HEK293T (cell line): ENCODE measurements around the gene ZYG11B.
"Not testable (repeated sequence)": the region's sequence is repeated elsewhere in the genome, so short reads cannot be mapped to it uniquely, and the experiment has no call there.

Experiments
- CTCF ChIA-PET: fragments of 350-600 bp; formaldehyde crosslinking; extraction: SDS; loops from one replicate; lab custom pipeline; 2021; ENCODE audit warnings: antibody characterized with exemption, inconsistent platforms; lab: Yijun Ruan, JAX
- POLR2A ChIA-PET: fragments of 350-600 bp; formaldehyde crosslinking; extraction: SDS; loops from one replicate; lab custom pipeline; 2020; ENCODE audit warnings: antibody characterized with exemption, inconsistent platforms; lab: Yijun Ruan, JAX
- DNase-seq: peaks from one replicate; pipeline ENCODE4 v3.0.0; 2012; ENCODE audit warnings: mixed read lengths; ENCODE audit errors: extremely low spot score
- ARNT ChIP-seq: fragments of 450-650 bp; IDR thresholded peaks from 2 replicates; pipeline ENCODE4 v1.6.1; 2017; ENCODE audit warnings: mild to moderate bottlenecking
- BHLHE40 ChIP-seq: fragments of 450-650 bp; IDR thresholded peaks from 2 replicates; pipeline ENCODE4 v1.6.1; 2016; ENCODE audit warnings: mild to moderate bottlenecking, moderate library complexity, borderline replicate concordance
- CTBP1 ChIP-seq: fragments of 450-650 bp; IDR thresholded peaks from 2 replicates; pipeline ENCODE4 v1.6.1; 2016; ENCODE audit warnings: borderline replicate concordance
- ELF4 ChIP-seq: fragments of 450-650 bp; IDR thresholded peaks from 2 replicates; pipeline ENCODE4 v1.6.1; 2017; ENCODE audit warnings: antibody characterized with exemption
- FOXA1 ChIP-seq: fragments of 450-650 bp; IDR thresholded peaks from 2 replicates; pipeline ENCODE4 v1.6.1; 2016; ENCODE audit warnings: mild to moderate bottlenecking
- FOXK2 ChIP-seq: fragments of 450-650 bp; IDR thresholded peaks from 2 replicates; pipeline ENCODE4 v1.6.1; 2016; ENCODE audit warnings: mild to moderate bottlenecking
- FOXM1 ChIP-seq: fragments of 450-650 bp; IDR thresholded peaks from 2 replicates; pipeline ENCODE4 v1.6.1; 2017; ENCODE audit warnings: mild to moderate bottlenecking, borderline replicate concordance
- HDGF ChIP-seq: fragments of 450-650 bp; IDR thresholded peaks from 2 replicates; pipeline ENCODE4 v1.6.1; 2017; ENCODE audit warnings: antibody characterized with exemption, borderline replicate concordance
- L3MBTL2 ChIP-seq: fragments of 450-650 bp; conservative IDR thresholded peaks from 2 replicates; pipeline ENCODE4 v1.6.1; 2016; ENCODE audit warnings: mild to moderate bottlenecking
- LEF1 ChIP-seq: fragments of 450-650 bp; IDR thresholded peaks from 2 replicates; pipeline ENCODE4 v1.6.1; 2017; ENCODE audit warnings: mild to moderate bottlenecking, borderline replicate concordance
- NFRKB ChIP-seq: fragments of 450-650 bp; IDR thresholded peaks from 2 replicates; pipeline ENCODE4 v1.6.1; 2016; ENCODE audit warnings: mild to moderate bottlenecking, moderate library complexity
- PKNOX1 ChIP-seq: fragments of 450-650 bp; IDR thresholded peaks from 2 replicates; pipeline ENCODE4 v1.6.1; 2016
- SP1 ChIP-seq: fragments of 450-650 bp; IDR thresholded peaks from 2 replicates; pipeline ENCODE4 v1.6.1; 2017
- SUZ12 ChIP-seq: fragments of 450-650 bp; IDR thresholded peaks from 2 replicates; pipeline ENCODE4 v1.6.1; 2016; ENCODE audit warnings: mild to moderate bottlenecking
- TARDBP ChIP-seq: fragments of 450-650 bp; IDR thresholded peaks from 2 replicates; pipeline ENCODE4 v1.6.1; 2016
- ZNF384 ChIP-seq: fragments of 450-650 bp; IDR thresholded peaks from 2 replicates; pipeline ENCODE4 v1.6.1; 2016

Gene ZYG11B

GRCh38 chr1:52836035-52836434 lies 109.8 kb downstream of the ZYG11B start:
- TF ChIP-seq SUZ12 (no peak), HDGF (no peak), NFRKB (no peak), ZNF384 (no peak), TARDBP (no peak), LEF1 (no peak), L3MBTL2 (no peak), FOXK2 (no peak), ARNT (no peak), FOXA1 (no peak)
- ChIA-PET POLR2A (no interaction called here), CTCF (no interaction called here)
- no peak for DNase-seq

DNA sequence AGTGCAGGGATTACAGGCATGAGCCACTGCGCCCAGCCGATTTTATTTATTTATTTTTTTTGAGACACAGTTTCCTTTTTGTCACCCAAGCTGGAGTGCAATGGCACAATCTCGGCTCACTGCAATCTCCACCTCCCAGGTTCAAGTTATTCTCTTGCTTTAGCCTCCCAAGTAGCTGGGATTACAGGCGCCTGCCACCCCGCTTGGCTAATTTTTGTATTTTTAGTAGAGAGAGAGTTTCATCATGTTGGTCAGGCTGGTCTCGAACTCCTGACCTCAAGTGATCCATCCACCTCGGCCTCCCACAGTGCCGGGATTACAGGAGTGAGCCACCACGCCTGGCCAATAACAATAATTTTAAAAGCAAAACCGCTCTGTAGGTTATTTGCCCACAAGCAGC lies 112.9 kb downstream of the ZYG11B start:
- CTCF ChIA-PET, POLR2A ChIA-PET, DNase-seq: not testable (repeated sequence)

DNA sequence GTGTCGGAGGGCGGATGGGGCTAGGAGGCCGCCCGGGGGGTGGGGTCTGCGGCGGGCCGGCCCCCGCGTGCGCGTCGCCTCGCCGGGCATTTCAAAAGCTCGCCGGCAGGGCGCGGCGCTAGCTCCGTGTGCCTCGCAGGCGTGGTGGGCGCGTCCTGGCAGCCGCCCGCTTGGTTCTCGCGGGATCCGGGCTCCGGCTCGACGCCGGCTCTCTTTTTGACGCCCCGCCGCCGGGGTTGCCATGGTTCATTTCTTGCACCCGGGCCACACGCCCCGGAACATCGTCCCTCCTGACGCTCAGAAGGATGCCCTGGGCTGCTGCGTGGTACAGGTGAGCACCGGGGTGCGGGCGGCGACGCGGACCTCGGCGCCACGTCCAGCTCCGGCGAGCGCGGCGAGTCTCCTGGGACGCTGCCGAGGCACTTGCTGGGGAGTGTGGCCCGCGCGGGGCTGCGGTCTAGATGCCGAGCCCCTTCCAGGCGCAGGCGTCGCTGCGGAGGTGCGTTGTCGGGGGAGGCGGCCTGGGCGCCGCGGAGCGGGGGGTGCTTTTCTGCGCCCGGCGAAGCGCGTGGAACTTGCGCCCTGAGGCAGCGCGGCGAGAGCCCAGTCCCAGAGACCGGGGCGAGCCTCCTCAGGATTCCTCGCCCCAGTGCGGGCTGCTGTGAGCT lies 116.5 kb downstream of the ZYG11B start, which contains the start of gene ZYG11A:
Gene ZYG11A (plus strand): TSS at position 118 of the 668 bp plus-strand sequence. CDS start 124 bp downstream, at position 242.
- ChIA-PET POLR2A (interaction anchor here (0.5 to 2.9 kb wide), 24 partner anchors 10 to 329 kb away, joined by 3 to 20 read pairs (median 3); partner anchors contain the start of genes COA7, ECHDC2, SCP2 and TUT4), CTCF (interaction anchor here (0.5 to 1.4 kb wide), 4 partner anchors 10 to 65 kb away, joined by 3 read pairs; no protein-coding TSS in a partner anchor)
- TF ChIP-seq SP1 (no peak), NFRKB (no peak), L3MBTL2 (peak; percentile 97), SUZ12 (no peak)
- DNase-seq = peak; percentile 90

GRCh38 chr1:52845119-52845518 lies 118.9 kb downstream of the ZYG11B start:
- DNase-seq, POLR2A ChIA-PET: not testable (repeated sequence)
- CTCF ChIA-PET = interaction anchor here (0.7 kb wide), 1 partner anchor 1206 kb away, joined by 3 read pairs; no protein-coding TSS in a partner anchor
- TF ChIP-seq ZNF384 (peak; percentile 95), PKNOX1 (peak; percentile 91)

DNA sequence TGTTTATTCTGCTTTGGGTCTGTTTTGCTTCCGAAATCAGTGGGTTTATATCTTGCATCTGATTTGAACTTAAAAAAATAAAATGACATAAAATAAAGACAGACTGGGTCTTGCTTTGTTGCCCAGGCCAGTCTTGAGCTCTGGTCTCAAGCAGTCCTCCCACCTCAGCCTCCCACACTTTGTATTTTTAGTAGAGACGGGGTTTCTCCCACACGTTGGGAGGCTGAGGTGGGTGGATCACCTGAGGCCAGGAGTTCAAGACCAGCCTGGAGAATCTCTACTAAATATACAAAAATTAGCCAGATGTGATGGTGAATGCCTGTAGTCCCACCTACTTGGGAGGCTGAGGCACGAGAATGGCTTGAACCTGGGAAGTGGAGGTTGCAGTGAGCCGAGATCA lies 122.2 kb downstream of the ZYG11B start:
- DNase-seq = no peak
- TF ChIP-seq ELF4 = no peak
- TF ChIP-seq SP1 = no peak
- TF ChIP-seq PKNOX1 = no peak
- no peak for TF ChIP-seq FOXM1
- no peak for TF ChIP-seq TARDBP
- TF ChIP-seq FOXA1 = no peak
- TF ChIP-seq CTBP1 = no peak
- no peak for TF ChIP-seq SUZ12
- no peak for TF ChIP-seq HDGF
- no peak for TF ChIP-seq ARNT
- TF ChIP-seq FOXK2 = no peak
- ChIA-PET CTCF (no interaction called here), POLR2A (no interaction called here)

DNA sequence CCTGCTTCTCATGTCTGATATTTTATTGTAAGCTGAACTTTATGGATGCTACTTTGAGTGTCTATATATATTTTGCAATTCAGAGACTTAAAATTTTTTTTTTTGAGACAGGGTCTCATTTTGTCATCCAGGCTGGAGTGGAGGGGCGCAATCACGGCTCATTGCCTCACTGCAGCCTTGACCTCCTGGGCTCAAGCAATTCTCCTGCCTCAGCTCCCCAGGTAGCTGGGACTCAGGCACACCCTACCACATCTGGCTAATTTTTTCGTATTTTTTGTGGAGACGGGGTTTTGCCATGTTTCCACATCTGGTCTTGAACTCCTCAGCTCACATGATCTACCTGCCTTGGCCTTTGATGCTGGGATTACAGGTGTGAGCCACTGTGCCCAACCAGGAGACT lies 124.7 kb downstream of the ZYG11B start:
- DNase-seq = no peak
- ChIA-PET POLR2A (no interaction called here), CTCF (no interaction called here)
- TF ChIP-seq ELF4 = no peak
- no peak for TF ChIP-seq CTBP1
- TF ChIP-seq TARDBP = no peak
- TF ChIP-seq FOXA1 = no peak
- TF ChIP-seq ZNF384 = no peak
- TF ChIP-seq NFRKB = no peak
- TF ChIP-seq L3MBTL2 = no peak
- TF ChIP-seq ARNT = no peak

DNA sequence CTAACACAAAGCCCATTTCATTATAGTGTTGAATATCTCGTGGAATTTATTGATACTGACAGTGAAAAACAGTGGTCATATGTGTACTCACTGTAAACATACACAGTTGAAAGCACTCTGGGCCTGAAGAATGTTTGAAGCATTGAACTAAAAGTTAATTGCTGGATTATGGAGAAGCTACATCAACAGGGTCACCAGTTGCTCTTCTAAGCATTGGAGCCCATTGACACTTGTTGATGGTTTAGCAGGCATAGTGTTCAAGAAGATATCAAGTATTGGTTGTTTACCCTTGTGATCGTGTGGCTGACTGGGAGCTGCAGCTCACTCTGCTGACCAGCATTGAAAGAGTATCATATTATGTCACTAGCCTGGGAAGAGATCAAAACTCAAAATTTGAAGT lies 126.6 kb downstream of the ZYG11B start:
- ChIA-PET CTCF (no interaction called here), POLR2A (interaction anchor here (1.0 kb wide), 1 partner anchor 10 kb away, joined by 3 read pairs; the partner anchor contains the start of gene ZYG11A)
- DNase-seq = no peak
- no peak for TF ChIP-seq SUZ12
- TF ChIP-seq ELF4 = no peak
- no peak for TF ChIP-seq LEF1
- no peak for TF ChIP-seq CTBP1
- TF ChIP-seq SP1 = no peak
- TF ChIP-seq L3MBTL2 = no peak
- no peak for TF ChIP-seq FOXA1
- no peak for TF ChIP-seq NFRKB
- TF ChIP-seq FOXK2 = no peak
- TF ChIP-seq BHLHE40 = no peak
- TF ChIP-seq ZNF384 = no peak
- TF ChIP-seq FOXM1 = no peak
- TF ChIP-seq HDGF = no peak
- TF ChIP-seq PKNOX1 = no peak
